ENCODE measurements around the gene ETV1. TPM values are rescaled to one million over a fixed set of nuclear protein-coding genes. Genes with fewer than 3 reads are reported as not detected.

ETV1 gene
- total and polyA plus RNA-seq, 9 of the 15 experiments (the other 6 are each of a cell fraction or from before 2014, with no cell fraction given) = 7.2 to 27.4 (median 14.0) TPM

DNA sequence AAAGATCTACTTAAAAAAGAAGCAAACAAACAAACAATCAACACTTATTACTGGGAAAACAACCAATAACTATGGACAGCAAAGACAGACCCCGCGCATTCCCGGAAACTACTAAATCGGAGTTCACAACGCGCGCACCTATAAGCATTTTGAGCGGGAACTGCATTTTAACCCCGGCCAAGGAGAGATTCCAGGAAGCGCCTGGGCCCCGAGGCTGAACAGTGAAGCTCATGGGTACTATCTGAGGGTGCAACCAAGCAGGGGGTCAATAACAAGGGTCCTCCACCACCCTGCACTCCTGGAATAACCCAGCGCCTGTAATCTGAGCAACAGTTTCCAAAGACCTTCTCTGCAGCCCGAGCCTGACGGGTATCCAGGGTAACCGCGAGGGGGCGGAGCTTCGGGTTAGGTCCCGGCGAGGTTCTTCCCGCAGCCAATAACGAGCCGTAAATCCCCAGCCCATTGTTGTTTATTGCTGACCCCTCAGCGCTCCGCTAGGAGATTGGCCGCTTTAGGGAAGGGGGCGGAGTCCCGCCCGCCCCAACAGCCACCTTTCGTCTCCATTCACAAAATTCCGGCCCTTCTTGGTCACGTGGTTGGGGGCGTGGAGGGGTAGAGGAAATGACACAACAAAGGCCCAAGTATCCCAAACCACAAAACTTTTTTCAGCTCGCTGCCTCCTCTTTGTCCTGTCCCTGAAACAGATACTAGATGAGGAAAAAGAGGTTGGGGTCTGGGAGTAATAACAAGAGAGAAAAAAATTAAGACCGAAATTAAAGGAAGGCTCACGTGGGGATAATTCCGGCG lies 1.7 kb upstream of the ETV1 start (continued):
- TF ChIP-seq, protein P1, sequence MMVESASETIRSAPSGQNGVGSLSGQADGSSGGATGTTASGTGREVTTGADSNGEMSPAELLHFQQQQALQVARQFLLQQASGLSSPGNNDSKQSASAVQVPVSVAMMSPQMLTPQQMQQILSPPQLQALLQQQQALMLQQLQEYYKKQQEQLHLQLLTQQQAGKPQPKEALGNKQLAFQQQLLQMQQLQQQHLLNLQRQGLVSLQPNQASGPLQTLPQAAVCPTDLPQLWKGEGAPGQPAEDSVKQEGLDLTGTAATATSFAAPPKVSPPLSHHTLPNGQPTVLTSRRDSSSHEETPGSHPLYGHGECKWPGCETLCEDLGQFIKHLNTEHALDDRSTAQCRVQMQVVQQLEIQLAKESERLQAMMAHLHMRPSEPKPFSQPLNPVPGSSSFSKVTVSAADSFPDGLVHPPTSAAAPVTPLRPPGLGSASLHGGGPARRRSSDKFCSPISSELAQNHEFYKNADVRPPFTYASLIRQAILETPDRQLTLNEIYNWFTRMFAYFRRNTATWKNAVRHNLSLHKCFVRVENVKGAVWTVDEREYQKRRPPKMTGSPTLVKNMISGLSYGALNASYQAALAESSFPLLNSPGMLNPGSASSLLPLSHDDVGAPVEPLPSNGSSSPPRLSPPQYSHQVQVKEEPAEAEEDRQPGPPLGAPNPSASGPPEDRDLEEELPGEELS (CRISPR knock-in tag; IDR thresholded peaks at IDR 0.05; ENCODE audit: borderline replicate concordance) = no peak
- TF ChIP-seq, protein P2, sequence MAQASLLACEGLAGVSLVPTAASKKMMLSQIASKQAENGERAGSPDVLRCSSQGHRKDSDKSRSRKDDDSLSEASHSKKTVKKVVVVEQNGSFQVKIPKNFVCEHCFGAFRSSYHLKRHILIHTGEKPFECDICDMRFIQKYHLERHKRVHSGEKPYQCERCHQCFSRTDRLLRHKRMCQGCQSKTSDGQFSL (CRISPR knock-in tag; IDR thresholded peaks at IDR 0.05) = no peak
- TF ChIP-seq, protein P2 (tag; IDR thresholded peaks at IDR 0.05) = 0 out of 4 replicates have a peak, but pooled peaks of 1 of the 2 experiments have one; percentile 42
- no peak for TF ChIP-seq ZNF57 (CRISPR knock-in tag; IDR thresholded peaks at IDR 0.05)
